Naive B cell (primary cell): Measurements from ENCODE around the gene MATN1. TPM values are rescaled to one million over a fixed set of nuclear protein-coding genes. Genes with fewer than 3 reads are reported as not detected.

ENCODE experiments used
- ATAC-seq, 2 donors: fragments of 150-1000 bp; cut with Tn5 transposase; 2 replicates each; pipeline ENCODE4 v1.10.0; 2021; ENCODE audit warnings: low read depth in 2 of 2, mild to moderate bottlenecking in 2 of 2, moderate library complexity in 2 of 2
- DNase-seq: peaks from one replicate; pipeline ENCODE4 v3.0.0; 2022
- H3K27ac Mint-ChIP-seq, 6 donors: one replicate each; pipeline ENCODE4 v1.8.0; 2020 to 2022; ENCODE audit warnings: mild to moderate bottlenecking in 6 of 6, mixed read lengths in 6 of 6, moderate library complexity in 5 of 6, inconsistent platforms in 2 of 6
- H3K27me3 Mint-ChIP-seq, 3 donors: one replicate each; pipeline ENCODE4 v1.8.0; 2021 to 2022; ENCODE audit warnings: mixed read lengths in 3 of 3, mild to moderate bottlenecking in 1 of 3
- H3K36me3 Mint-ChIP-seq, 2 donors: one replicate each; pipeline ENCODE4 v1.8.0; 2020 to 2022; ENCODE audit warnings: mixed read lengths in 2 of 2, inconsistent platforms in 1 of 2, mild to moderate bottlenecking in 1 of 2
- H3K4me1 Mint-ChIP-seq, 3 donors: one replicate each; pipeline ENCODE4 v1.8.0; 2020 to 2022; ENCODE audit warnings: mixed read lengths in 3 of 3, inconsistent platforms in 1 of 3, mild to moderate bottlenecking in 1 of 3, moderate library complexity in 1 of 3
- H3K4me3 Mint-ChIP-seq, 8 donors: one replicate each; pipeline ENCODE4 v1.8.0; 2020 to 2022; ENCODE audit warnings: mild to moderate bottlenecking in 8 of 8, mixed read lengths in 8 of 8, moderate library complexity in 8 of 8, inconsistent platforms in 2 of 8
- H3K9me3 Mint-ChIP-seq, 7 donors: one replicate each; pipeline ENCODE4 v1.8.0; 2020 to 2022; ENCODE audit warnings: mixed read lengths in 7 of 7, mild to moderate bottlenecking in 5 of 7, inconsistent platforms in 2 of 7, moderate library complexity in 1 of 7
- polyA plus RNA-seq, 6 donors: library from polyadenylated mRNA; unstranded; fragments of 300-500 nt; fragmentation: Illumina TruSeq; gene quantifications; one replicate each; pipeline ENCODE4 v1.2.3, GENCODE V29; 2021; ENCODE audit warnings: low read depth in 6 of 6

Gene MATN1
- polyA plus RNA-seq, 6 donors from 2014 or later, result 0.21 to 3.1 (median 0.39) TPM

GRCh38 chr1:30746212-30747032 lies 23.0 kb upstream of the MATN1 start:
- ATAC-seq (no peak), DNase-seq (no peak)
- Mint-ChIP-seq H3K36me3 (peaks cover 45 to 46% of the 10 kb centered on the region in 2 donors), H3K27me3 (no peaks in the 10 kb centered on the region), H3K4me3 (peak overlapping the region; percentile 85 to 100 (median 98)), H3K9me3 (peaks cover 0 to 3% (median 0%) of the 10 kb centered on the region in 7 donors), H3K4me1 (peaks cover 93 to 100% (median 99%) of the 10 kb centered on the region in 3 donors), H3K27ac (peak overlapping the region; percentile 96 to 100 (median 100))

DNA sequence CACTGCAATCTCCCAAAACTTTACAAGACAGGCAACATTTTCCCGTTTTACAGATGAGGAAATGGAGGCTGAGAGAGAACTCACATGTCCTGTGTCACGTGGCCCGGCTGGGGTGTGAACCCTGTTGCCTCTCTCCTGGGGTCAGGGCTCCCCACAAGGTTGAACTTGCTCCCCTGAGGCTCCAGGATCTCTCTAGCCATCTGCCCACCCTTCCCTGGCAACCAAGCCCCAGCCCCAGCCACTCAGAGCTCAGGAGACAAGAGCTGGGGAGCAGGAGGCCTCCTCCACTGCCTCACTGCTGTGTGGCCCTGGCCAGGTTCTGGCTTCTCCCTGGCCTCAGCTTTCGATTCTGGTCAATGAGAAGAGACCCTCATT lies 22.4 kb upstream of the MATN1 start:
- DNase-seq, result no peak
- ATAC-seq, result no peak
- peaks cover 51 to 52% of the 10 kb centered on the region in 2 donors for H3K36me3 Mint-ChIP-seq
- peaks cover 0 to 3% (median 0%) of the 10 kb centered on the region in 7 donors for H3K9me3 Mint-ChIP-seq
- peak overlapping the region; percentile 85 to 100 (median 98) for H3K4me3 Mint-ChIP-seq
- H3K27me3 Mint-ChIP-seq, result no peaks in the 10 kb centered on the region
- peaks cover 95 to 100% (median 99%) of the 10 kb centered on the region in 3 donors for H3K4me1 Mint-ChIP-seq
- peak overlapping the region; percentile 78 to 100 (median 94) for H3K27ac Mint-ChIP-seq

DNA sequence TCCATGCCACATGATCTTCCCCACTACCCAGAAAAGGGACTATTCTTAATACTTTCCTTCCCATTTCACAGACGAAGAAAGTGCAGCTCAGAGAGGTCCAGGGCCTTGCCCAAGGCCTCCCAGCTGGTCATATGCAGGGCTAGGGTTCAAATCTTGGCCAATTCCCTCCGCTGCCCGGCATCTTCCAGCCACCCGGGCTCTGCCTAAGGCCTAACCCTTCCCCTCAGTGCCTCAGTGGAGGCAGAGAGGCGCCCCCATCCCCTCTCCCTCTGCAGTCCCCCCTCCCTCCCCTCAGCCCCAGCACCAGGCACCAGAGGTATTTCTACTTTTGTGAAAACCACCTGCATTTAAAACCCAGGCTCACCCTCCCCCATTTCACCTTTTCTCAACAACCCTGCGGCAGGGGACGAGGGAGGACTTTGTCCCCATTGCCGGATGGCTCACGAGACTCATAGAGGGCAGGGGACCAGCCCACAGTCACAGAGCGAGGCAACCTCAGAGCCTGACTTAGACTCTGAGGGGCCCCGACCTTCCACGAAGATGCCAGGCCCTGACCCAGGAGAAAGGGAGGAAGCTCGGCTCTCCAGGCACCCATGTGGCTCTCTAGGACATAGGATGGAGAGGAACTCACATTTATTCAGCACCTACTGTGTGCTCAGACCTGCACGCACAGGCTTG lies 21.9 kb upstream of the MATN1 start:
- ATAC-seq (no peak), DNase-seq (no peak)
- H3K9me3 Mint-ChIP-seq, result peaks cover 0 to 3% (median 0%) of the 10 kb centered on the region in 7 donors
- H3K4me1 Mint-ChIP-seq, result peaks cover 95 to 100% (median 99%) of the 10 kb centered on the region in 3 donors
- H3K27me3 Mint-ChIP-seq, result no peaks in the 10 kb centered on the region
- H3K27ac Mint-ChIP-seq, result peak overlapping the region; percentile 92 to 100 (median 98)
- peak overlapping the region; percentile 85 to 100 (median 98) for H3K4me3 Mint-ChIP-seq
- peaks cover 46 to 57% of the 10 kb centered on the region in 2 donors for H3K36me3 Mint-ChIP-seq

DNA sequence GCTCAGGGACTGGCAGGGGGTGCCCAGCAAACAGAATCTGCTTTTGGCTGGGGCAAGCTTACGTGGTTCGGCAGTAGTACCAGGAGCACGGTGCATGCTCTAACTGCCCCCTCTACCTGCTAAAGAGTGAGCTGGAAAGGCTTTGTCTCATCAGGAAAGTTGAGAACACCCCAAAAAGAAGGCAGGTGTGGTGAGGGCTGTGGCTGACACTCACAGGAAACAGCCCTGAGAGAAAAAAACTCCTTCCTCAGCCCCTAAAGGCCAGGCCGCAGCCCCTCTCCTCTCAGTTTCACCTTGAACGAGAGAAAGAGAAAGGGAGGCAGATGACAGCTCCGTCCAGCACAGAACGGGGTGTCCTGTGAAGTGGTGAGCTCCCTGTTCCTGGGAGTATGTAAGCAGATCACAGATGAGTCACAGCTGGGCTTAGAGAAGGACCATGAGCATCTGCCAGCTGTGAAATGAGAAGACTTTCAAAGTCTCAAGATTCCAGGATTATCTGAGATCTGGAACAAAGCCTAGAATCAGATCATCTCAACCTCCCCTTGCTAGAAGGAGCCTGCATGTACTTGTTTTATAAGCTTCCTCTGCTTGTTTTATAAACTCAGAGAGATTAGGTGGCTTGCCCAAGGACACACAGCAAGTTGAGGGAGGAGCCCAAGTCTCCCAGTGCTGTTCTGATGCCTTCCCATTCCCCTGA lies 20.8 kb upstream of the MATN1 start:
- Mint-ChIP-seq H3K4me1 (peaks cover 93 to 100% (median 99%) of the 10 kb centered on the region in 3 donors), H3K27me3 (no peaks in the 10 kb centered on the region), H3K36me3 (peaks cover 40 to 62% of the 10 kb centered on the region in 2 donors), H3K27ac (peak overlapping the region; percentile 94 to 100 (median 98)), H3K9me3 (peaks cover 0 to 3% (median 0%) of the 10 kb centered on the region in 7 donors), H3K4me3 (peak overlapping the region; percentile 76 to 100 (median 96))
- ATAC-seq, result peak; percentile 28 to 35
- DNase-seq, result peak; percentile 63

GRCh38 chr1:30743584-30744059 lies 20.2 kb upstream of the MATN1 start:
- Mint-ChIP-seq H3K27me3 (no peaks in the 10 kb centered on the region), H3K9me3 (peaks cover 0 to 5% (median 0%) of the 10 kb centered on the region in 7 donors), H3K27ac (peak overlapping the region; percentile 94 to 100 (median 98)), H3K4me1 (peaks cover 91 to 100% (median 99%) of the 10 kb centered on the region in 3 donors), H3K4me3 (peak overlapping the region; percentile 76 to 100 (median 96)), H3K36me3 (peaks cover 38 to 62% of the 10 kb centered on the region in 2 donors)
- peak; percentile 77 to 83 for ATAC-seq
- peak; percentile 76 for DNase-seq

GRCh38 chr1:30742963-30743559 lies 19.7 kb upstream of the MATN1 start:
- H3K27me3 Mint-ChIP-seq, result no peaks in the 10 kb centered on the region
- H3K4me3 Mint-ChIP-seq, result peak overlapping the region; percentile 76 to 100 (median 96)
- H3K36me3 Mint-ChIP-seq, result peaks cover 39 to 66% of the 10 kb centered on the region in 2 donors
- DNase-seq, result no peak
- peak overlapping the region; percentile 94 to 100 (median 98) for H3K27ac Mint-ChIP-seq
- H3K4me1 Mint-ChIP-seq, result peaks cover 87 to 100% (median 99%) of the 10 kb centered on the region in 3 donors
- no peak for ATAC-seq
- H3K9me3 Mint-ChIP-seq, result peaks cover 0 to 6% (median 0%) of the 10 kb centered on the region in 7 donors

DNA sequence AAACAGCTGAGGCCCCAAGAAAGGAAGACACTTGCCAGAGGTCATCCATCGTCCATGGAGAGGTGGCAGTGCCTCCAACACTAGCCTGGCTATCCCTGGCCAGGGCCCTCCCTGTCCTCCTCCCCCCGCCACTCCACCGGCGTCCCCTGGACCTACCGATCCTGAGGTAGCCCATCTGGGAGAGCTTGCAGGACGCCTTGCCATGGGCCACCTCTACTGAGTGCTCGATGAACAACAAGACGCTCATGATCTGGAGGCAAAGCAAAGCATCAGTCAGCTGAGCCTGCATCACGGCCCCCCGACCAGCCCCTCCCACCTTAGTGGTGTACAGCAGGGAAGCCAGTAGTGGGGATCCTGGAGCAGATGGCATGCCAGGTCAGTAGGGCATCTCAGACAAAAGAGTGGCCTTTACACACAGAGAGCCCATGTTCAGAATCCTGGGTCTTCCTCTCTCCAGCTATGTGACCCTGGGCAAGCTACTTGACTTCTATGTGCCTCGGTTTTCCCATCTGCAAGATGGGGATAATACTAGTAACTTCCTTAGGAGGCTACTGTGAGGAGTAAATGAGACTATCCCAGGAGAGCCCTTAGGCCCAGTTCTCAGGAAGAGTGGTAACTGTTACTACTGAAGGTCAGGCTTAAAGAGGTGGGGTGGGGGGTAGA lies 19.0 kb upstream of the MATN1 start:
- H3K36me3 Mint-ChIP-seq, result peaks cover 34 to 60% of the 10 kb centered on the region in 2 donors
- H3K4me1 Mint-ChIP-seq, result peaks cover 82 to 100% (median 96%) of the 10 kb centered on the region in 3 donors
- DNase-seq, result no peak
- peaks cover 0 to 6% (median 0%) of the 10 kb centered on the region in 7 donors for H3K9me3 Mint-ChIP-seq
- ATAC-seq, result no peak
- peak overlapping the region in 7 of 8 donors; percentile 42 to 100 (median 90) for H3K4me3 Mint-ChIP-seq
- peak overlapping the region; percentile 96 to 100 (median 98) for H3K27ac Mint-ChIP-seq
- H3K27me3 Mint-ChIP-seq, result no peaks in the 10 kb centered on the region

GRCh38 chr1:30741239-30741894 lies 18.0 kb upstream of the MATN1 start:
- peaks cover 72 to 97% (median 92%) of the 10 kb centered on the region in 3 donors for H3K4me1 Mint-ChIP-seq
- peak overlapping the region; percentile 60 to 90 (median 78) for H3K4me3 Mint-ChIP-seq
- H3K27me3 Mint-ChIP-seq, result no peaks in the 10 kb centered on the region
- peak overlapping the region; percentile 95 to 100 (median 96) for H3K27ac Mint-ChIP-seq
- DNase-seq (no peak), ATAC-seq (no peak)
- peaks cover 0 to 4% (median 0%) of the 10 kb centered on the region in 7 donors for H3K9me3 Mint-ChIP-seq
- H3K36me3 Mint-ChIP-seq, result peaks cover 37 to 49% of the 10 kb centered on the region in 2 donors

DNA sequence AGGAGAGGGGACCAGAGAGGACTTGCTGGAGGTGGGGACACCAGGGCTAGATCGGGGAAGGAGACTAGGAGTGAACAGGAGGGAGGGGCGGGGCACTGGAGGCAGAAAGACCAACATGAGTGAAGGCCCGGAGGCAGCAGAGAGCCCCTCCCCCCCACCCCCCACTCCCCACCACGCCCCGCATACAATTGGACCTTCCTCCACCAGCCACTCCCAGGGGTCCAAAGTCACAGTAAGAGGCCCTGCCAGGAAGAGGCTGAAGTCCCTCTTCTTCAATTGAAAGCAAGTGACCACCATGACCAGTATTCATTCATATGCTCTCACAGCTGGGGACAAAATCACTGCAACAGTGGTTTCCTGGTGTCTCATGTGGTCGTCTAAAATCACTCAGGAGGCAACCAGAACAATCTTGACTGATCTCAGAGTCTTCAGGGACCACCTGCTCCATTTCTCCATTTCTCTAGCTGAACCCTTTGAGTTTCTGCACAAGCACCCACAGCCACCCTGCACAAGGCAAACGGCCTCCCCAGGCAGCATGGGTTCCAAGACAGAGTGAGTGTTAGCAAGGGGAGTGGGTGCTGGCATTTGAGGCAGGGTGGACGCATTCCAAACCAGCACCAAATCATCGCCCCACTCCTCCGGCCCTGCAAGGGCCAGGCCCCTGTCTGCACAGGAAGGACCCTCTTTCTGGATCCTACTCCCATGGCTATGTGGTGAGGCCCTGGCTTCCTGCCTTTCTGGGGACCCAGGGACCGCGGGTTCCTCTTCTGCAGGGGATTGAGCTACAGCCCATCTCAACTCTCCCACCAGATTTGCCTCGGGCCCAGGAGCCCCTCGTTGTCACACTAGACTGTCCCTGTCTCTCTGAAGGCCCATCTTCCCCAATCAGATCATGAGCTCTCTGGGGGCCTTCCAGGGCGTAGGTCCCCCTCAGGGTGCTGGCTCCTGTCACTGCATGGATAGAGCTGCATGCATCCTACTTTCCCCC lies 17.2 kb upstream of the MATN1 start:
- H3K27me3 Mint-ChIP-seq, result no peaks in the 10 kb centered on the region
- DNase-seq, result no peak
- peak overlapping the region; percentile 95 to 100 (median 96) for H3K27ac Mint-ChIP-seq
- peaks cover 0 to 4% (median 0%) of the 10 kb centered on the region in 7 donors for H3K9me3 Mint-ChIP-seq
- peaks cover 72 to 93% (median 92%) of the 10 kb centered on the region in 3 donors for H3K4me1 Mint-ChIP-seq
- H3K36me3 Mint-ChIP-seq, result peaks cover 41 to 54% of the 10 kb centered on the region in 2 donors
- H3K4me3 Mint-ChIP-seq, result peak overlapping the region; percentile 54 to 90 (median 78)
- no peak for ATAC-seq

GRCh38 chr1:30739601-30740000 lies 16.2 kb upstream of the MATN1 start:
- H3K36me3 Mint-ChIP-seq, result peaks cover 44 to 64% of the 10 kb centered on the region in 2 donors
- H3K4me1 Mint-ChIP-seq, result peaks cover 70 to 86% (median 84%) of the 10 kb centered on the region in 3 donors
- ATAC-seq, result no peak
- H3K27me3 Mint-ChIP-seq, result no peaks in the 10 kb centered on the region
- peak overlapping the region in 5 of 6 donors; percentile 91 to 97 (median 96) for H3K27ac Mint-ChIP-seq
- DNase-seq, result no peak
- peak overlapping the region in 4 of 8 donors; percentile 35 to 90 (median 60) for H3K4me3 Mint-ChIP-seq
- peaks cover 0 to 4% (median 0%) of the 10 kb centered on the region in 7 donors for H3K9me3 Mint-ChIP-seq
